GM15510 (cell line): ENCODE measurements around the gene FAHD2A.

Source experiments
- POLR2A ChIP-seq: IDR thresholded peaks from 3 replicates; pipeline ENCODE4 v1.6.1; 2011; ENCODE audit warnings: borderline replicate concordance; ENCODE audit not compliant: insufficient read length; ENCODE audit errors: extremely low read depth

FAHD2A gene

GRCh38 chr2:95382686-95383634 lies 19.5 kb upstream of the FAHD2A start:
- TF ChIP-seq POLR2A, result no peak

DNA sequence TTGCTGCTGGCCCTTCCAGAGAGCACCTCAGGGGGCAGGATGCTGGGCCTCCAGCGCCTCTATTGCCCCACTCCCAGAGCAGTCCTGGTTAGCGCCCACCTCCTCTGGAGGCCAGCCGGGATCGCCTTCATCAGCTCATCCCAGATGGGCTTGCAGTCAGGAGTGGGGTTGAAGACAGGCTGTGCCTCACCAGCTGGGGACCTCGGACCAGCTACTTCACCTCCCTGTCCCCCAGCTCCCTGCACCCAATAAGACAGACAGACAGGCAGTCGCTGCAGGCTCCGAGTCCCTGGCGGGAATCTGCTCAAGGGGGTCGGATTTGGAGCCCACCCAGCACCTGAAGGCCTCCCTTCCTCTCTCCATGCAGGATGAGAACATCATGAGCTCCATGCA lies 18.9 kb upstream of the FAHD2A start:
- TF ChIP-seq POLR2A, result no peak

DNA sequence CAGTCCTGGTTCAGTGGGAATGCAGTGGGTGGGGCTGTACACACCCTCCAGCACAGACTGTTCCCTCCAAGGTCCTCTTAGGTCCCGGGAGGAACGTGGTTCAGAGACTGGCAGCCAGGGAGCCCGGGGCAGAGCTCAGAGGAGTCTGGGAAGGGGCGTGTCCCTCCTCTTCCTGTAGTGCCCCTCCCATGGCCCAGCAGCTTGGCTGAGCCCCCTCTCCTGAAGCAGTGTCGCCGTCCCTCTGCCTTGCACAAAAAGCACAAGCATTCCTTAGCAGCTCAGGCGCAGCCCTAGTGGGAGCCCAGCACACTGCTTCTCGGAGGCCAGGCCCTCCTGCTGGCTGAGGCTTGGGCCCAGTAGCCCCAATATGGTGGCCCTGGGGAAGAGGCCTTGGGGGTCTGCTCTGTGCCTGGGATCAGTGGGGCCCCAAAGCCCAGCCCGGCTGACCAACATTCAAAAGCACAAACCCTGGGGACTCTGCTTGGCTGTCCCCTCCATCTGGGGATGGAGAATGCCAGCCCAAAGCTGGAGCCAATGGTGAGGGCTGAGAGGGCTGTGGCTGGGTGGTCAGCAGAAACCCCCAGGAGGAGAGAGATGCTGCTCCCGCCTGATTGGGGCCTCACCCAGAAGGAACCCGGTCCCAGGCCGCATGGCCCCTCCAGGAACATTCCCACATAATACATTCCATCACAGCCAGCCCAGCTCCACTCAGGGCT lies 17.5 kb upstream of the FAHD2A start:
- no peak for TF ChIP-seq POLR2A

DNA sequence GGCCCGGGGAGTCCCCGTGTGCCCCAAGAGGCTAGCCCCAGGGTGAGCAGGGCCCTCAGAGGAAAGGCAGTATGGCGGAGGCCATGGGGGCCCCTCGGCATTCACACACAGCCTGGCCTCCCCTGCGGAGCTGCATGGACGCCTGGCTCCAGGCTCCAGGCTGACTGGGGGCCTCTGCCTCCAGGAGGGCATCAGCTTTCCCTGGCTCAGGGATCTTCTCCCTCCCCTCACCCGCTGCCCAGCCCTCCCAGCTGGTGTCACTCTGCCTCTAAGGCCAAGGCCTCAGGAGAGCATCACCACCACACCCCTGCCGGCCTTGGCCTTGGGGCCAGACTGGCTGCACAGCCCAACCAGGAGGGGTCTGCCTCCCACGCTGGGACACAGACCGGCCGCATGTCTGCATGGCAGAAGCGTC lies 16.9 kb upstream of the FAHD2A start:
- TF ChIP-seq POLR2A, result no peak

GRCh38 chr2:95386031-95386430 lies 16.5 kb upstream of the FAHD2A start:
- no peak for TF ChIP-seq POLR2A

- TF ChIP-seq POLR2A, result no peak
Observed at GRCh38 chr2:95387358-95387757, 15.2 kb upstream of the FAHD2A start.

DNA sequence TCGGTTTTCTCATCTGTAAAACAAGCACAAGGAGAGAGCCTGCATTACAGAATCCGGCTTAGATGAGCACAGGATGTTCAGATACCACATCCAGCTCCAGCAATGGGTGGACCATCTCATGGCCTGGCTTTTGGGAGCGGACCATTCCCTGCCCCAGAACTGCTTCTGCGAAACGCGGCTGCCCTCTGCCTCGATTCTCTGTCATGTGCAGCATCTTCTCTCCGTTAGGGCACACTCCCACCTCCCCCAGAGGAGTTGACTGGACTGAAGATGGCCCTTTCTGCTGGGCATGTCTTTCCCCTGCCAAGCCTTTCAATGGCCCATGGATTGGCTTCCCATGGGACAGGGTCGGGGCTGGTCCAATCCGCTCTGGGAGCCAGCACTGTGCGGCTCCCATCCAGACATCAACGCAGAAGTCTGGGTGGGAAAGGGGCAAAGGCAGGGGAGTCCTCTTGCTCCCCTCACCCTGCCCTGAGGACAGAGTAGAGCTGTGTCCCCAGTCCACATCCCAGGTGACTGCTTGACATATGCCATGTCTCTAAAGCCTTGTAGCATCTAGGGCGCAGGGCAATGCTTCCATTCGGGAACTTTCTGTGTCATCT lies 14.3 kb upstream of the FAHD2A start:
- no peak for TF ChIP-seq POLR2A

DNA sequence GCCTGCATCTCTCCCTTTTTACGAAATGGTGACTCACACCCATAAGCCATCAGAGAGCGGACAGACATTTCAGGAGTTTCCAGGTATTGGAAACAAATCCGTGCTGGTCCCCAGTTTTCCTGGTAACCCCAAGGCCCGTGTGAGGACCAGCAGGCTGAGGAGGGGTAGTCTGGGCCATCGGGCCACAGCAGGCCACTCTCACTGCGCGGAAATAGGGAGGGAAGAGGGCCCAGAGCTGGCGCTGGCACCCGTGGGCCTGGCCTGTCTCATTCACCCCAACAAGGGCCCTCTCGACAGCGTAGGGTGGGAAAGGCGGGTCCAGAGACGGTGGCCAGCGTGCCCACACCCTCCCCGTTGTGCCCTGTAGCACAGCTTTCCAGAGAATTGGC lies 13.7 kb upstream of the FAHD2A start:
- TF ChIP-seq POLR2A, result no peak

DNA sequence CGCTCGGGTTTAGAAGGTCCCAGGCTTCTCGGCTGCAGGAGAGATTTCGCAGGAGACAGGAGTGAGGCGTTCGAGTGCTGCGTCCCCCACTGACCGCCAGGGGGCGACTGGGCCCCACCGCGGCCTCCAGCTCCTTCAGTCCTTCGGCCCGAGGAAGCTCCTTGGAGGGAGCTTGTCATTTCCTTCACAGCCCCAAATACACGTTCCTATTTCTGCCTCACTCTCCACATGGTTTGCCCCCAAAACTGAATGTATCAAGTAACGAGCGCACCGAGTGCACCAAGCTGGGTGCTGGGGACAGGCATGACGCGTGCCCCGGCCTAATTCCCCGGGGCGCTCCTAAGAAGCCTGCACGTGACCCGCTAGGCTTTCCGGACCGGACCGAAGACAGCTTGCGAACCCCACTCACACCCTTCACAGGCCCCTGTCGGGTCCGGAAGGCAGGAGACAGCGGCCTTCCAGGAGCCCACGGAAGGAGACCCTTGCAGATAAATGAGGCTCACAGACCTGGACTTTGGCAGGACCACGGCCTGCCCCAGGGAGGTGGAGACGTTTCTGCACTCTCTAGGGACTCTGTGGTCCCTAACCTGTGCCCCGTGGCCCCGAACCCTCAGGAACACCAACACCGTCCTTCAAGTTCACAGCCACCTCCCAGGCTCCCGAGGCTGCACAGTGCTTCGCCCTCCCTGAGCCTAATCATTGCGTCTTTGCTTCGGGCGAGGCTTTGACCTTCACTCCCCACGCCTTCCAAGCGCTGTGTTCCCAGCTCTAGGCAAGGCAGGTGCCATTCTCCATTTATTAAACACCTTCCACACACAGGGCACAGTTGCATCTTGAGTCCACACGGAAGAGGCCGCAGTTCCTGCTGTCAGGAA lies 13.0 kb upstream of the FAHD2A start:
- no peak for TF ChIP-seq POLR2A

- TF ChIP-seq POLR2A, result no peak
Observed at GRCh38 chr2:95390272-95390880, 12.1 kb upstream of the FAHD2A start.

DNA sequence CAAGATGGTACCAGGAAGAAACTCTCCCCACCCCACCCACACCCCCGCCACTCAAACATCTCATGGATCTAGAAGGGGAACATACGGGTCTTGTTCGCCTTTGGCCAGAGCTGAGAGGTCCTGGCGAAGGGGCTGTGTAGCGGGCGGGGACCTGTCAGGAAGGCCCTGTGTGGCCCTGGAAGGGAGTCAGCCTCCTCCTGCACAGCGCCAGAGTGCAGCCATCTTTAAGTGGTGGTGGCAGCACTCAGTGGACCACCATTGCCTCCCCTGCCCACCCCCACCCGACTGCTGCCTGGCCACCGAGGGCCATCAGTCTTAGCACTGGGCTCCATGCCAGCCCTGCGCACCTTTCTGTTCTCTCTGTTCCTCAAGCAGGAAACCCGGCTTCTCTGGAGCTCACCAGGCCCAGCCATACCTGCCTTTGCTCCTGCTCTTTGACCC lies 11.6 kb upstream of the FAHD2A start:
- no peak for TF ChIP-seq POLR2A

DNA sequence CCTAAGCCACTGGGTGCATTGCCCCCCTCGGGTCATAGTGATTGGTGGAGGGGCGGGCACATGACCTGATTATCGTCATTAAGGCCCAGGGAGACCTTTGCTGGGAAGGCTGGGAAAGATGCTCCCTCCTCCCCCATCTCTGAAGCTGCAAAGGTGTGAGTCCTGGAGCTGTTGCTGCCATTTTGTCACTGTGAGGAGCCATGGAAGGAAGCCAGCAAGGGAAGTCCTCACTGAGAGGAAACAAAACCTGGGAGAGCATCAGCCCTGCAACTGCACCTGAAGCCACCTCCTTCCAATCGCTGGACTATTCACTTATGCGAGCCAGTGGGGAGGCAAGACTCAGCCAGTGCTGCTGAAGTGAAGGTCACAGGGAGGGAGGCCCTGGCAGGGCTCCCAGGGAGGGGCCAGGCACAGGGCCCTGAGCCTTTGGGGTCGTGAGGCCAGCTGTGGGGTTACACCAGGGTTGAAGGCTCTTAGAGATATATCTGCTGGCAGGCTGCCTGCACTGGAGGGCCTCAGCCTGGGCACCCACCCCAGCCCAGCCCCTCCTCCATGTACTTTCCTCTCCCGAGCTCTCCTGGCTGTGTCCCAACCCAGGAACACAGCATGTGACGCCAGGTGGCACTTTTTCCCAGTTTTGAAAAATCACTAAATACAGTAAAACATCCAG lies 10.7 kb upstream of the FAHD2A start:
- TF ChIP-seq POLR2A, result no peak

GRCh38 chr2:95392320-95392719 lies 10.2 kb upstream of the FAHD2A start:
- no peak for TF ChIP-seq POLR2A
